Osteoblast (primary cell): Measurements from ENCODE around the gene NBAS. TPM values are rescaled to one million over a fixed set of nuclear protein-coding genes. Genes with fewer than 3 reads are reported as not detected.

ENCODE experiments used
- DNase-seq: peaks from one replicate; pipeline ENCODE4 v3.0.0; 2011; ENCODE audit warnings: low spot score, mixed read lengths; ENCODE audit not compliant: insufficient read length; ENCODE audit errors: missing footprints
- H2AFZ ChIP-seq: 2 replicates; pipeline ENCODE4 v1.6.0; 2011; ENCODE audit warnings: mild to moderate bottlenecking, low read length
- H3K27ac ChIP-seq: 2 replicates; pipeline ENCODE4 v1.5.1; 2011; ENCODE audit warnings: mild to moderate bottlenecking, low read depth, low read length, moderate library complexity
- H3K27me3 ChIP-seq: 2 replicates; pipeline ENCODE4 v1.6.0; 2012; ENCODE audit warnings: mild to moderate bottlenecking, control low read depth, inconsistent platforms, low read length, moderate library complexity; ENCODE audit not compliant: insufficient read depth
- H3K36me3 ChIP-seq: 2 replicates; pipeline ENCODE4 v1.5.1; 2011; ENCODE audit warnings: mild to moderate bottlenecking, low read length, control low read depth, moderate library complexity; ENCODE audit not compliant: insufficient read depth
- H3K4me1 ChIP-seq: 2 replicates; pipeline ENCODE4 v1.5.1; 2011; ENCODE audit warnings: mild to moderate bottlenecking, low read length, control low read depth, moderate library complexity; ENCODE audit not compliant: insufficient read depth
- H3K4me2 ChIP-seq: 2 replicates; pipeline ENCODE4 v1.6.0; 2011; ENCODE audit warnings: mild to moderate bottlenecking, low read length; ENCODE audit not compliant: insufficient read depth
- H3K4me3 ChIP-seq: fragments of 200-600 bp; sonication (generic); 3 replicates; pipeline ENCODE4 v1.5.1; 2012; ENCODE audit warnings: mild to moderate bottlenecking, low read length, inconsistent platforms; ENCODE audit not compliant: insufficient read depth
- H3K79me2 ChIP-seq: 2 replicates; pipeline ENCODE4 v1.6.0; 2012; ENCODE audit warnings: mild to moderate bottlenecking, low read length, control low read depth, inconsistent platforms; ENCODE audit not compliant: insufficient read depth
- H3K9me3 ChIP-seq: 2 replicates; pipeline ENCODE4 v1.5.1; 2011; ENCODE audit warnings: low read depth, low read length, control low read depth
- H4K20me1 ChIP-seq: 2 replicates; pipeline ENCODE4 v1.6.0; 2012; ENCODE audit warnings: mild to moderate bottlenecking, low read length, control low read depth; ENCODE audit not compliant: insufficient read depth
- CTCF ChIP-seq: IDR thresholded peaks from 2 replicates; pipeline ENCODE4 v1.5.1; 2011; ENCODE audit warnings: mild to moderate bottlenecking, low read depth, low read length, moderate library complexity; ENCODE audit errors: extremely low read depth
- total RNA-seq: library from RNA; depleted of rRNA; stranded (reverse); fragments of >200 nt; gene quantifications from 2 replicates; pipeline ENCODE4 v1.2.3, GENCODE V29; 2012

Gene NBAS
- total RNA-seq, 1 donor = 98.1 TPM

- Histone ChIP-seq H2AFZ (no peak overlapping the region), H4K20me1 (no peaks in the 10 kb centered on the region), H3K36me3 (no peaks in the 10 kb centered on the region), H3K4me1 (peaks cover 11% of the 10 kb centered on the region), H3K27me3 (no peaks in the 10 kb centered on the region), H3K4me3 (no peak overlapping the region), H3K79me2 (no peaks in the 10 kb centered on the region), H3K27ac (no peak overlapping the region), H3K9me3 (no peaks in the 10 kb centered on the region), H3K4me2 (no peak overlapping the region)
- no peak for DNase-seq
- no peak for TF ChIP-seq CTCF
Observed at GRCh38 chr2:15180379-15180778, 380.8 kb downstream of the NBAS start.

- no peak for TF ChIP-seq CTCF
- Histone ChIP-seq H3K4me2 (no peak overlapping the region), H3K79me2 (no peaks in the 10 kb centered on the region), H3K36me3 (no peaks in the 10 kb centered on the region), H3K9me3 (no peaks in the 10 kb centered on the region), H3K4me1 (peaks cover 11% of the 10 kb centered on the region), H4K20me1 (no peaks in the 10 kb centered on the region), H3K4me3 (no peak overlapping the region), H3K27me3 (no peaks in the 10 kb centered on the region), H2AFZ (no peak overlapping the region), H3K27ac (no peak overlapping the region)
- DNase-seq = no peak
Observed at GRCh38 chr2:15178946-15179345, 382.2 kb downstream of the NBAS start.

- H3K4me2 ChIP-seq = peak overlapping the region; percentile 63
- no peaks in the 10 kb centered on the region for H3K27me3 ChIP-seq
- H3K4me3 ChIP-seq = no peak overlapping the region
- no peaks in the 10 kb centered on the region for H3K36me3 ChIP-seq
- H3K79me2 ChIP-seq = no peaks in the 10 kb centered on the region
- peak overlapping the region; percentile 13 for H3K27ac ChIP-seq
- no peak overlapping the region for H2AFZ ChIP-seq
- no peaks in the 10 kb centered on the region for H3K9me3 ChIP-seq
- TF ChIP-seq CTCF = no peak
- peaks cover 11% of the 10 kb centered on the region for H3K4me1 ChIP-seq
- H4K20me1 ChIP-seq = no peaks in the 10 kb centered on the region
- peak; percentile 42 for DNase-seq
Observed at GRCh38 chr2:15177103-15177502, 384.0 kb downstream of the NBAS start.

GRCh38 chr2:15176604-15177003 lies 384.5 kb downstream of the NBAS start:
- H2AFZ ChIP-seq = no peak overlapping the region
- H3K79me2 ChIP-seq = no peaks in the 10 kb centered on the region
- no peaks in the 10 kb centered on the region for H3K36me3 ChIP-seq
- peak overlapping the region; percentile 63 for H3K4me2 ChIP-seq
- H3K4me3 ChIP-seq = no peak overlapping the region
- H4K20me1 ChIP-seq = no peaks in the 10 kb centered on the region
- peaks cover 11% of the 10 kb centered on the region for H3K4me1 ChIP-seq
- no peak for TF ChIP-seq CTCF
- no peaks in the 10 kb centered on the region for H3K27me3 ChIP-seq
- H3K9me3 ChIP-seq = no peaks in the 10 kb centered on the region
- DNase-seq = no peak
- H3K27ac ChIP-seq = peak overlapping the region; percentile 13
